ENCODE results near the gene ANKRD17.

Gene ANKRD17

GRCh38 chr4:73193659-73194058 is 64.9 kb downstream of the ANKRD17 start:
- DNase-seq = no peak

- DNase-seq = no peak
These were observed 65.4 kb downstream of the ANKRD17 start for GRCh38 chr4:73193155-73193554.

DNA sequence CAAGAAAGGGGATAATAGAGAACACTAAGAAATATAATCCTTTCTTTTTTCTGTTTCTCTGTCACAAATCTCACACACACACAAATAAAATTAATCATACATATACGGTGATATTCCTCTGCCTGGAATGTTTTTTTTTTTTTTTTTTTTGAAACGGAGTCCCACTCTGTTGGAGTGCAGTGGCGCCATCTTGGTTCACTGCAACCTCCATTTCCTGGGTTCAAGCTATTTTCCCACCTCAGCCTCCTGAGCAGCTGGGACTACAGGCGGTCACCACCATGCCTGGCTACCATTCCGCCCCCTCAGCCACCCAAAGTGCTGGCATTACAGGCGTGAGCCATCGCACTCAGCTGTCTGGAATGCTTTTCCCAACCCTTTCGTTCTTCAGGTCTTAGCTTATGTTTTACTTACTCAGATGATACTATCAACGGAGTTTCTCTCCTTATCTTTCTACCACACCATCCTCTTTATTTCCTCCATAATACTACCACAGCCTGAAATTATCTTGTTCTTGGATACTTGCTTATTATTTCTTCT is 69.3 kb downstream of the ANKRD17 start:
- DNase-seq = no peak

DNA sequence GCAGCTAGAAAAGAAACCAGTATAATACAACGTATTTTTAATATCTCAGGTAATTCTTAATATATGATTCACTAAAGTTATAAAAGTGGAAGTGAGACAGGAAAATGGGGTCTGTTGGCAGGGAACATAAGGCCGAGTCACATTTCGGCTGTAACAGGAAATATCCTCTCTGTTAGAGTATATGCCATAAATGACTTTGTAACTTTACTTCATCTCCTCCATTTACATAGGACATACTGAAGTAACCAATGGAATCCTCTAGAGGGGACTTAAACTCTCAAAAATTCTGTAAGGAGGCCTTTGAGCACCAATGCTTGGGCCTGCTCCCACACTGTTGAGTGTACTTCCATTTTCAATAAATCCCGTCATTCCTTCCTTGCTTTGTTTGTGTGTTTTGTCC is 71.3 kb downstream of the ANKRD17 start:
- no peak for DNase-seq

DNA sequence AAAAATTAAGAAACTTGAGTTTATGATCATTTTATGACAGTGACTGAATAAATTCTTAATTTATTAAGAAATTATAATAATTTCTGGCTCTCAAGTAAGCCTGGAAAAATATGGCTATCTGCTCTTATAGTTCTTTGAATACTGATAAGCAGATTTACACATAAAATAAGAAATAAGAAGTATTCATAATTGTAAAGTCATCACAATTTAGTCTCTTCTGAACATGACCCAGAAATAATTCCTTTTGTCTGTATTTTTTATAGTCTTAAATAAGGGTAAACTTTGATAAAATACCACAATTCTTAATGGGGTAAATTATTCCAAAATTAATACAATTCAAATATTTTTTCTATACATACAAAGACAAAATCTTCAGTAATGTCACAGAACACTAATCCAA is 72.7 kb downstream of the ANKRD17 start:
- DNase-seq = no peak

- DNase-seq = no peak
These were observed 77.4 kb downstream of the ANKRD17 start for GRCh38 chr4:73181231-73181630.

DNA sequence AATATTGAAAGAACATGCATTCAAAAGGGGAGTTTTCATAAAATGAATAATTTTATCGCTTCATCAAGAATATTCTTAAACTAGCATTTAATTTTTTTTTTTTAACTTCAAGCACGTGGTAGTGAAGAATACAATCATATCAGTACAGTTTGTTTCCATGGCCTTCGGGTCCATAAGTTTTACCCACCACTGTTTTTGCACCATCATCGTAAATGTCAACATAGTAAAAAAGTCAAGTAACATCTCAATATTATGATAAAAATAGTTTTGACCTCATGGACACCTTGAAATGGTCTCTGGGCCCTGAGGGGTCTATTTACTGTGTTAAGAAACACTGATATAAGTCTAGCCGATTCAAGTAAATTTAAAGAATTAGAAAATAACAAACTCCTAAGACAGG is 80.2 kb downstream of the ANKRD17 start:
- no peak for DNase-seq

GRCh38 chr4:73172161-73172560 is 86.4 kb downstream of the ANKRD17 start:
- DNase-seq = no peak

DNA sequence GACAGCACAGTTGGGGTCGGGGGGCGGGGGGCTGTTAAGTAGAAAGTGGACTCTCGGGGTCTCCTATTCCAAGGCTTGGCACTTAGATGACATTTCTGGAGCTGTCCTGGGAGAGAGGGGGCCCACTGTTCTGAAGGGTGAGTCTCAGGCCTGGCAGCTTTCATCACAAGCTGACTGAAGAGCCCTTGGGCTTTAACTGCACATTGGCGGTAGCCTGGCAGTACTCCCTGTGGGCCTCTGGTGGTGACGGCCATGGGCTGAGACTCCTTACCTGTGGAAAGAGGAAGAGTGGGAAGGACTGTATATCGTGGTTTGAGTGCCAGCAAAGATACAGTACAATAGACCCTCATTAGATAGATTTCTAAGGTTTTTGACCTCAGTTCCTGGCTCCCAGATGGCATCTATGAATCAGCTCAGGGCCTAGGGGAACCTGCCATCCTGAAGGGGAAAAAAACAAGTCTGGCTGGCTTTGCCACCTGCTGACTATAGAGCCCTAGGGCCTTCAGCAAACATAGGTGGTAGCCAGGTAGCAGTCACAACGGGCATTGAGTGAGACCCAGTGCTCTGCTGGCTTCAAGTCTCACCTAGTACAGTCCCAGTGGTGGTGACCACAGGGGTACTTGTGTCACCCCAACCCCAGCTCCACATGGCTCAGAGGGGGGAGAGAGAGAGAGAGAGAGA is 87.9 kb downstream of the ANKRD17 start:
- no peak for DNase-seq

- DNase-seq = no peak
These were observed 92.4 kb downstream of the ANKRD17 start for GRCh38 chr4:73166212-73166611.

- no peak for DNase-seq
These were observed 96.9 kb downstream of the ANKRD17 start for GRCh38 chr4:73161527-73162185.

- no peak for DNase-seq
These were observed 102.2 kb downstream of the ANKRD17 start for GRCh38 chr4:73156394-73156793.

DNA sequence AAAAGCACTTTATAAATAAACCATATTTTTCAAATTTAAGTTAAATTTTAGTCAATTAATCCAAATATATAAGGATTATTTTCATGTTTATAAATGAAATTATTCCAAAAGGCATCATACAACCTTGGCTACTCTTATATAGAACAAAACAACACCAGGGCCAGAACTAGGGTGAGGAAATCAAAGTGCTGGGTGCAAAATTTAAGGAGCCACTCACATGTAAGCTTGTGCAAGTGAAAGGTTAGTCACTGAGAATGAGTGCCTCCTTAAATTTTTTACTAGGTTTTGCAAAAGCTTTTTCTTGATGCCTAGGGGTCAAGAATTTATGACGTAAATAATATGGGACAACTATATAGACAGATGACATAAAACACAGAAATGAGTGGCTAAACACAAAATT is 105.7 kb downstream of the ANKRD17 start:
- DNase-seq = no peak

- DNase-seq = no peak
These were observed 115.5 kb downstream of the ANKRD17 start for GRCh38 chr4:73142995-73143547.

- no peak for DNase-seq
These were observed 118.6 kb downstream of the ANKRD17 start for GRCh38 chr4:73139991-73140390.

DNA sequence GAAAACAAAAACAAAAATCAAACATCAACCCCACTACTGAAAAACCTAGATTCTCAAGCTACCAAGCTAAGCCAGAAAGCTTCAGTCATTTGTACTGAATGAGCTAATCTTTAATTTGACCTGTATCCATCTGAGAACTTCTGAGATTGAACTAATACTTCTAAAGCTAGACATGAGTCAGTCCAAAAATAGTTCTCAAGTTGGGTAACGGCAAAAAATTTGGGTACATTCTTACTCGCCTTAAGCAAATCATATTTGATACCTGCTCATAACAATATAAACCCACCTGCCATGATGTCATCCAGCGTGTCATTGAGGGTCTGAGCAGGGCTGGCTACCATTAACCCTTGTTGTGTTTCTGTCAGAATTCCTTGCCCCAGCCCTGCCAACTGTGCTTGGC is 119.4 kb downstream of the ANKRD17 start:
- no peak for DNase-seq

- no peak for DNase-seq
These were observed 121.5 kb downstream of the ANKRD17 start for GRCh38 chr4:73137121-73137520.

DNA sequence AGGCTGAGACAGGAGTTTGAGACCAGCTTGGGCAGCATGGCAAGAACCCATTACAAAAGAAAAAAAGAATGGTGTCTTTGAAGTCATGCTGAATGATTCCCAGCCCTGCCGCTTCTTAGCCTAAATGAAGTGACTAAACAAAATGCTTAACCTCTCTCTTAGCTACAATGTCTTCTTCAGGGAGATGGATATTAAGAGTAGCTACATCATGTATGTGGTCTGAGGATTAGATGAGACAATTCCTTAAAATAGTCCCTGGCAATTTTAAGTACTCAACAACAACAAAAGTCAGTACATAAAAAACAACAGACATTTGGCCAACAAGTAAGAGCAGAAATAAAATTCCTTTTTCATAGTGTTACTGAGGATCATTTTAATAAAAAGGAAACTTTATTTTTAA is 124.8 kb downstream of the ANKRD17 start:
- no peak for DNase-seq

GRCh38 chr4:73131281-73131680 is 127.3 kb downstream of the ANKRD17 start:
- no peak for DNase-seq

GRCh38 chr4:73129319-73129718 is 129.3 kb downstream of the ANKRD17 start:
- no peak for DNase-seq

GRCh38 chr4:73127839-73128453 is 130.7 kb downstream of the ANKRD17 start:
- no peak for DNase-seq

- DNase-seq = no peak
These were observed 149.1 kb downstream of the ANKRD17 start for GRCh38 chr4:73109493-73109892.

DNA sequence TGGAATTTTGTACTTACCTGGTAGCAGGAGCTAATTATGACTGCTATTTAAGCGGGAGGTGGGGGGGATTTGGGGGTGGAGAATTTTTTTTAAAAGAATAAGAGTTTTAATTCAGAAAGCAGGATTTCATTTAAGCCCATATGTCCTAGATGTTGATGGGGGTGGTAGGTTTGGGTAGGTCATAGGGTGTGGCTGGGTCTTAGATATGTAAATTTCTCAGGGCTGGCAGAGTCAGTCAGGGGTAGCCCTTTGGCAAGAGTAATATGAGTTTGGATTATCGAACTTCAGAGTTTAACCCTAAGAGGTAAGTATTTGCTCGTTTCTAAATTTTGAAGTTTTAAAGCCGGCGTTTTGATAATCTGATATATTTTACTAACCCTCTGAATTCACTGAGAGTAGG is 153.9 kb downstream of the ANKRD17 start:
- no peak for DNase-seq
